ENCODE results near the gene PSORS1C1. TPM values are rescaled to one million over a fixed set of nuclear protein-coding genes. Genes with fewer than 3 reads are reported as not detected.
"Not testable (repeated sequence)": the region's sequence is repeated elsewhere in the genome, so short reads cannot be mapped to it uniquely, and the experiment has no call there.

The PSORS1C1 gene
- total and polyA plus RNA-seq, 2 of the 4 experiments (the other 2 are of a cell fraction), result 0.36 to 1.1 TPM

DNA sequence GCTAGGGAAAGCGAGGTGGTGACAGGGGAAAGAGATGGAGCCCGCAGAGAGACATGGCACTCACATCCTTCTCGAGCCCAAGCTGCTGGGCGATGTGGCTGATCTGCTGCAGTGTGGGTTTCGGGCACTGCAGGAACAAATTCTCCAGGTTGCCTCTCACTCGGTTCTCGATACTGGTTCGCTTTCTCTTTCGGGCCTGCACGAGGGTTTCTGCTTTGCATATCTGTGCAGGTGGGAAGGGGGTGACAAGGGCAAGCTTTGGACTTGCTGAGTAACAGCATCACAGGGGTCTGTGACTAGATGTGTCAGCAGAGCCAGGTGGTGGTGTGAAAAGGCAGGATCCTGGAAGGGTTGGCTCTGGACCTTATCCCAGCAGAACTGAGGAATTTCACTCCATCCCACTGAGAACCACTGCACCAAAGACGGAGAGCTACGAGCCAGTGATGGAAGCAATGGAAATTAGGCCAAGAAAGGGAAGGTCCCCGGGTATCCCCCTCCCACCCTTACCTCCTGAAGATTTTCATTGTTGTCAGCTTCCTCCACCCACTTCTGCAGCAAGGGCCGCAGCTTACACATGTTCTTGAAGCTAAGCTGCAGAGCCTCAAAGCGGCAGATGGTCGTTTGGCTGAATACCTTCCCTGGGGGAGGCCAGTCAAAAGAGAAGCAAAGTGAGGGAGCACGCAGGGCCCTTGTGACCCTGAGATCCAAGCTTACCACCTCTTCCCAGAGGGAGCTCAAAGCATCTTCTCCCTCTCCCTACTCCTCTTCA, 50.6 kb downstream of the PSORS1C1 start:
- H3K56ac ChIP-seq (ENCODE audit: extremely low read depth, insufficient read depth, low read length); H2BK20ac ChIP-seq (ENCODE audit: low read depth, low read length); ATAC-seq (ENCODE audit: low read depth): not testable (repeated sequence)

More for the DNA sequence above, 50.6 kb downstream of the PSORS1C1 start:
- H3K4me3 ChIP-seq (ENCODE audit: insufficient read depth, low read depth, low read length); H4K8ac ChIP-seq (ENCODE audit: low read depth in 2 of 2, low read length in 2 of 2); DNase-seq; H4K91ac ChIP-seq (ENCODE audit: insufficient read depth, low read depth, low read length); H3K4me1 ChIP-seq (ENCODE audit: control insufficient read depth, insufficient read depth, low read length); H3K4me2 ChIP-seq (ENCODE audit: low read depth, low read length); H2AK9ac ChIP-seq (replicated peaks; ENCODE audit: low read depth, low read length, poor library complexity); in situ Hi-C loops (cut with MboI; ENCODE audit: low sequenced_read_pairs); H3K9me3 ChIP-seq (ENCODE audit: control insufficient read depth, insufficient read depth, low read length); H2BK120ac ChIP-seq (ENCODE audit: low read depth, low read length); POLR2A ChIA-PET (ENCODE audit: unreplicated experiment); H4K5ac ChIP-seq (ENCODE audit: low read depth, low read length); dilution Hi-C loops (cut with HindIII; ENCODE audit: low sequenced_read_pairs, unreplicated experiment); H3K27ac ChIP-seq (ENCODE audit: insufficient read depth, low read length); H3K9ac ChIP-seq (ENCODE audit: low read depth, low read length); BruUV-seq (replicated peaks); H3K4ac ChIP-seq (ENCODE audit: low read depth, low read length); H3K23ac ChIP-seq (ENCODE audit: low read depth, low read length); H2BK5ac ChIP-seq (ENCODE audit: low read depth, low read length, poor library complexity, severe bottlenecking); H3K36me3 ChIP-seq (ENCODE audit: control insufficient read depth, insufficient read depth, low read length); H3K27me3 ChIP-seq (ENCODE audit: control insufficient read depth, insufficient read depth, low read length); H2BK15ac ChIP-seq (ENCODE audit: low read depth, low read length); H3K9me1 ChIP-seq (ENCODE audit: insufficient read depth, low read length); intact Hi-C loops (cut with micrococcal nuclease); H3K18ac ChIP-seq (ENCODE audit: low read depth, low read length); H4K20me1 ChIP-seq (ENCODE audit: insufficient read depth, low read length); H3K14ac ChIP-seq (replicated peaks; ENCODE audit: low read depth, low read length); H2AFZ ChIP-seq (replicated peaks; ENCODE audit: low read length, poor library complexity); H2AK5ac ChIP-seq (ENCODE audit: low read depth, low read length): not testable (repeated sequence)
- WGBS, 2 experiments (ENCODE audit: extremely low coverage in 2 of 2, insufficient read length in 1 of 2), result 100% methylated on average over 2 of the region's 17 CpGs; no CpG with 5 or more reads in 1 of the 2 experiments
- H3K79me1 ChIP-seq (ENCODE audit: low read depth in 1 of 2, low read length in 2 of 2), result peaks cover under 1 to 20% of the 10 kb centered on the region in 2 experiments; a peak in 3 of 4 replicates
- CTCF ChIA-PET, result interaction anchor here (1.1 kb wide), 1 partner anchor 21 kb away, joined by 3 read pairs; no protein-coding TSS in a partner anchor
